CD4-positive, alpha-beta T cell treated with Interleukin-15 for 4 hours (primary cell): Measurements from ENCODE around the gene LRRC8E.
"Not testable (repeated sequence)": the region's sequence is repeated elsewhere in the genome, so short reads cannot be mapped to it uniquely, and the experiment has no call there.

Experiments
- DNase-seq: peaks from one replicate; pipeline ENCODE4 v3.0.0-alpha.2; 2020; ENCODE audit warnings: low spot score

Gene LRRC8E

GRCh38 chr19:7908742-7909461, 20.6 kb downstream of the LRRC8E start:
- DNase-seq = no peak

- DNase-seq = no peak
Measured at GRCh38 chr19:7909471-7910067, 21.3 kb downstream of the LRRC8E start.

DNA sequence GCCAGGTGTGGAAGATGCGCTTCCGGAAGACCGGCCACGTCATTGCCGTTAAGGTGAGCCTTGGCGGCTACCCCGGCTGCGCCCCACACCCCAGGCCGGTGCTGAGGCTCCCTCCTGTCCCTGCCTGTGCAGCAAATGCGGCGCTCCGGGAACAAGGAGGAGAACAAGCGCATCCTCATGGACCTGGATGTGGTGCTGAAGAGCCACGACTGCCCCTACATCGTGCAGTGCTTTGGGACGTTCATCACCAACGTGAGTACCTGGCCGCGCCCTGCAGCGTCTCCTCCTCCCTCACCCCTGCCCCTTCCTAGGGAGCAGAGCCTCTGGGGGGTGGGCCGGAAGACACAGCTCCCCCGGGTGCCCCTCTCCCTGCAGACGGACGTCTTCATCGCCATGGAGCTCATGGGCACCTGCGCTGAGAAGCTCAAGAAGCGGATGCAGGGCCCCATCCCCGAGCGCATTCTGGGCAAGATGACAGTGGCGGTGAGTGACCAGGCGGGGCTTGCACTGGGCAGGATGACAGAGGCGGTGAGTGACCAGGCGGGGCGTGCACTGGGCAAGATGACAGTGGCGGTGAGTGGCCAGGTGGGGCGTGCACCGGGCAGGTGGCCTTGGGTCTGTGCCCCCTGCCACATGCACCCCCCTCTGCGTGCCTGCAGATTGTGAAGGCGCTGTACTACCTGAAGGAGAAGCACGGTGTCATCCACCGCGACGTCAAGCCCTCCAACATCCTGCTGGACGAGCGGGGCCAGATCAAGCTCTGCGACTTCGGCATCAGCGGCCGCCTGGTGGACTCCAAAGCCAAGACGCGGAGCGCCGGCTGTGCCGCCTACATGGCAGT, 22.2 kb downstream of the LRRC8E start:
- no peak for DNase-seq

DNA sequence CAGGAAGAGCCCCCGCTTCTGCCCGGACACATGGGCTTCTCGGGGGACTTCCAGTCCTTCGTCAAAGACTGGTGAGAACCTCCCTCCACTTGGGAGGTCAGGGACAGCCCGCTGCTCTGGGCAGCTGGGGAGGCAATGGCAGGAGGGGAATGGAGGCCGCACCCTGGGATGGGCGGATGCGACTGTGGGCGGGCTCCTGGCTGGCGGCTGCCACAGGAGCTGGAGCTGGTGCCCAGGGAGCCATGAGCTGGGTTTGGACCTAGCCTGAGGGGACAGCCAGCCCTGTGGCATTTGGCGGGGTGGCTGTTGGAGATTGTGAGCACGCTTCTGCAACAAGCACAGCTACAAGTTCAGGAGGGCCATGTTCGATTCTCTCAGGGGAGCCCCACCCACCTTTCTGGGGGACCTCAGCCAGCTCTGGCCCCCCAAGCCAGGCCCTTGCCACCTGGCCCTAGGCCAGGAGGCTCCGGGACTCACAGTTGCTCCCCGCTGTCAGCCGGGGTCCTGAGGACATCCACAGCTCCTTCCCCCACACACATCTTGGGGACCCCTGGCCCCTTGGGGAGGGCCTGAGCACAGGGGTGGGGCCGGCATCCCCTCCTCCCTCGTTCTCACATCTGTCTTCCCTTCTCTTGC, 23.3 kb downstream of the LRRC8E start:
- DNase-seq = no peak

DNA sequence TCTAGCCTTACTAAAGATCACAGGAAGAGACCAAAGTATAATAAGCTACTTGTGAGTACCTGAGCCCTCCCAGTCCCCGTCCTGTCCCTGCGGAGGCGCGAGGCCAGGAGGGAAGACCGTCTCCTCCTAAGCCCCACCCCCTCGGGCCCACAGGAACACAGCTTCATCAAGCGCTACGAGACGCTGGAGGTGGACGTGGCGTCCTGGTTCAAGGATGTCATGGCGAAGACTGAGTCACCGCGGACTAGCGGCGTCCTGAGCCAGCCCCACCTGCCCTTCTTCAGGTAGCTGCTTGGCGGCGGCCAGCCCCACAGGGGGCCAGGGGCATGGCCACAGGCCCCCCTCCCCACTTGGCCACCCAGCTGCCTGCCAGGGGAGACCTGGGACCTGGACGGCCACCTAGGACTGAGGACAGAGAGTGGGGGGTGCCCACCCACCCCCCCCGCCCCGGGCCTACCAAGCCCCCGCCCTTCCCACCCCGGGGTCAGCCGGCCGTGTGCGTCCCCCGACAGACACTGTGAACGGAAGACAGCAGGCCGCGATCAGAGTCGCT, 23.9 kb downstream of the LRRC8E start:
- DNase-seq = no peak

DNA sequence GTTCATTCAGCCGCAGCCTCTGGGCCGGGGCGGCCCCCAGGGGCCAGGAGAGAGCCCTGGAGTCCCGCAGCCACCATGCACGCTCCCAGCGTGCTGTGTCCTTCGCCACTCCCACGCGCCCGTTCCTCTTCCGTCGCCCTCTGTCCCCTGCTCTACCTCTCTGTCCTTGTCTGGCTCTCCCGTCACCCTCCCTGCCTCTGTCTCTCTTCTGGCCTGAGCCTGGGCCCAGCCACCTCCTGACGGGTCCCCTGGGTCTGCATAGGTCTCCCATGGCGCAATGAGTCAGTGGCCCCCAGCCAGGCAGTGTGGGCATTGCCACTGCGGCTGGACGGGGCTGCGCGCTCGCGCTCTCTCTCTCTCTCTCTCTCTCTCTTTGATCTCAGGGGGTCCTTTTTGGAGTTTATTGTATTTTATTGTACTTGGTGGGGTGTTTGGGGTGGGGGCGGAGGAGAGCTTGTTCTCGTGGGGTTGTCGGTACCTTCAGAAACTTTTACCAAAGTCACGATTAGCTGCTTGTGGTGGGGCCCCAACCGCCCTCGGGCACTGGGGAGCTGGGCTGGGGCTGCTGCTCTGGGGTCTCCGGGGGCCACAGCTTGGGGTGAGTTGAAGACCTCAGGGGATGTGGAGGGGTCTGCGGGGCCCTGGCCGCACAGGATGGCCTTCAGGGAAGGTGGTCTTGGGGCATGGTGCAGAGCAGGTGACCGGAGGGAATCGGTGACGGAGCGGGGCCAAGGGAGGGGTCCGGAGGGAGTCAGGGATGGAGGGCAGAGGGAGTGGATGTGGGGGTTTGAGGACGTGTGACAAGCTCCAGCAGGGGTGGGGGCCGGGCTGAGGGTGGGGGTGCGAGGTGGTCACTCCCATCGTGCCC, 24.6 kb downstream of the LRRC8E start:
- no peak for DNase-seq

DNA sequence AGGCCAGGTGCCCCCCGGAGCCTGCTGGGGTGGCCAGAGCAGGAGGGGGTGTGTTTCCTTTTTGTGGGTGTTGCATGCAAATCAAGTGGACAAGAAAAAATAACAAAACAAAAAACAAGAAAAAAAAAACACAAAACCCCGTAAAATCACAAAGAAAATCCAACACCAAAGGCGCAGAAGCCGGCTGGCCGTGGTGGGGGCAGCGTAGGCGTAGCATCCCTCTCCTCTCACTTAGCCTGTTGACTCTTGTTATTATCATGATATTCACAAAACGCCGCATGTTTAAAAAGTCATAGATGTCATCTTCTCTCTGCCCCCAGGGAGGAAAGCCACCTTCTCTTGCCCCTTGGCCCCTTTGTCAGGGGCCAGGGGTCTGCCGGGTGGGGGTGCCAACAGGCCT, 25.3 kb downstream of the LRRC8E start:
- DNase-seq = no peak

DNA sequence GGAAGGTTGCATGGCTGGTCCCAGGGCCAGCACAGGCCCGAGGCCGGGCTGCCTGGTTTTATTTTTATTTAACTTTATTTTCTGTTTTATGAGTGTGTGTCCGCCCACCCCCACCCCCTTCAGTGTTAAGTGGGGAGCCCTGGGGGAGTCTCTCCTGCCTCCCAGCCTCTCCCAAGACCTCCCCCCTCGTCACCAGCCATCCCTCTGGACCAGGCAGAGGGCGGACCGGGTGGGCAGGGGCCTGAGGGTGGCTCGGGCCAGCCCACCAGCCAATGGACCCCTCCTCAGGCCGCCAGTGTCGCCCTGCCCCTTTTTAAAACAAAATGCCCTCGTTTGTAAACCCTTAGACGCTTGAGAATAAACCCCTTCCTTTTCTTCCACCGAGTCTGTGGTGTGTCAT, 25.8 kb downstream of the LRRC8E start:
- DNase-seq = no peak

GRCh38 chr19:7914598-7915045, 26.3 kb downstream of the LRRC8E start, which contains the start of gene TGFBR3L:
TSS of gene TGFBR3L (plus strand) at chr19:7914830.
- DNase-seq = no peak

- no peak for DNase-seq
Measured at GRCh38 chr19:7915250-7916102, 27.2 kb downstream of the LRRC8E start.

DNA sequence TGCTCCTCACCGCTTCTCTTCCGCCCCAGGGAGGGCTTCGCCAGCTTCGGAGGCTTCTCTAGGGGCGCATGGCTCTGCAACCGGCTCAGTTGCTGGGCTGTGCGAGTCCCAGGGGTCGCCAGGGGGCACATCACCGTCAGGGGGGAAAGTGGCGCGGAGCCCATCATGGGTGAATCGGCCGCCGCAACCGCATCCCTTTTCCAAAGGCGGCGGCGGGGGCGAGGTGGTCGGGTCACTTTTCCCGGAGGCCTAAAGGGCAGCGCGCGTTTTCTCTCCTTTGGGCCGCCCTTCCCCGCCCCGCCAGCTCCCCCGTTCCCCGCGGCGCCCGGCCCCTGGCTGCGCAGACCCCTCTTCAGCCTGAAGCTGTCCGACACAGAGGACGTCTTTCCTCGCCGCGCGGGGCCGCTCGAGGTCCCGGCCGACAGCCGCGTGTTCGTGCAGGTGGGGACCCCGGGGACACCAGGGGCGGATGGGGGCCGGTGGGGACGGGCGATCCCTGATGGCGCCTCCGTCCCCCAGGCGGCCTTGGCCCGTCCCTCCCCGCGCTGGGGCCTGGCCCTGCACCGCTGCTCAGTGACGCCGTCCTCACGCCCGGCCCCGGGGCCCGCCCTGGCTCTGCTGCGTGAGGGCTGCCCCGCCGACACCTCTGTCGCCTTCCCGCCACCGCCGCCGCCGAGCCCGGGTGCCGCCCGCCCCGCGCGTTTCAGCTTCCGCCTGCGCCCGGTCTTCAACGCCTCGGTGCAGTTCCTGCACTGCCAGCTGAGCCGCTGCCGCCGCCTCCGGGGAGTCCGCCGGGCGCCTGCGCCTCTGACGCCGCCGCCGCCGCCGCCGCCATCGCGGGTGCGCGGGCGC, 28.0 kb downstream of the LRRC8E start:
- DNase-seq = peak; percentile 32

GRCh38 chr19:7916955-7917266, 28.6 kb downstream of the LRRC8E start:
- DNase-seq = no peak

GRCh38 chr19:7917267-7918061, 29.2 kb downstream of the LRRC8E start:
- peak; percentile 53 for DNase-seq

DNA sequence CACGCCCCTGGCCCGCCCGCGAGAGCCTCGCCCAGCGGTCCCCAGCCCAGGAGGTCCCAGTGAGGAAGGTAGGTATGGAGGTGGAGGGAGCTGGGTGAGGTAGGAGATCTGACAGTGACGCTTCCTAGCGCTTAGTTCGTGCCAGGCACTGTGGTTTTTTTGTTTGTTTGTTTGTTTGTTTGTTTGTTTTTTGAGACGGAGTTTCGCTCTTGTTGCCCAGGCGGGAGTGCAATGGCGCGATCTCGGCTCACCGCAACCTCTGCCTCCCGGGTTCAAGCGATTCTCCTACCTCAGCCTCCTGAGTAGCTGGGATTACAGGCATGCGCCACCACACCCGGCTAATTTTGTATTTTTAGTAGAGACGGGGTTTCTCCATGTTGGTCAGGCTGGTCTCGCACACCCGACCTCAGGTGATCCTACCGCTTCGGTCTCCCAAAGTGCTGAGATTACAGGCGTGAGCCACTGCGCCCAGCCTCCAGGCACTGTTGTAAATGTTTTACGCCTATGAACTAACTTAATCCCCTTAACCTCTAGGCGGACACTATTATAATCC, 29.8 kb downstream of the LRRC8E start:
- DNase-seq = not testable (repeated sequence)

GRCh38 chr19:7918615-7919421, 30.5 kb downstream of the LRRC8E start:
- no peak for DNase-seq

- DNase-seq = peak; percentile 97
Measured at GRCh38 chr19:7919610-7920518, 31.6 kb downstream of the LRRC8E start, which contains the start of gene SNAPC2. TSS of gene SNAPC2 (plus strand) at chr19:7920338. CDS start at chr19:7920367, 29 bp downstream.
